SU-DHL-6 (cell line): Measurements from ENCODE around the gene STRBP.
"Not testable (repeated sequence)": the region's sequence is repeated elsewhere in the genome, so short reads cannot be mapped to it uniquely, and the experiment has no call there.

Experiments
- H2AFZ ChIP-seq: fragments of 200-600 bp; sonication (generic); 2 replicates; pipeline ENCODE4 v1.6.1; 2014; ENCODE audit warnings: low read depth, mild to moderate bottlenecking, moderate library complexity, mixed read lengths, antibody characterized with exemption, low read length; ENCODE audit not compliant: severe bottlenecking
- H3F3A ChIP-seq: fragments of 200-600 bp; shearing (Covaris generic); 2 replicates; pipeline ENCODE4 v1.6.0; 2016; ENCODE audit warnings: antibody characterized with exemption, mild to moderate bottlenecking; ENCODE audit not compliant: insufficient read depth
- H3K27ac ChIP-seq: fragments of 200-600 bp; sonication (generic); 2 replicates; pipeline ENCODE4 v1.5.1; 2016; ENCODE audit warnings: low read depth, mild to moderate bottlenecking, low read length, moderate library complexity, mixed read lengths
- H3K27me3 ChIP-seq: fragments of 200-600 bp; sonication (generic), shearing (Covaris generic); 2 replicates; pipeline ENCODE4 v1.6.0; 2014; ENCODE audit warnings: mild to moderate bottlenecking, low read length
- H3K36me3 ChIP-seq: fragments of 200-600 bp; sonication (generic); 2 replicates; pipeline ENCODE4 v1.6.1; 2014; ENCODE audit warnings: mild to moderate bottlenecking, low read length, mixed read lengths
- H3K4me2 ChIP-seq: fragments of 300-600, 200-600 bp; shearing (Covaris generic), sonication (generic); 2 replicates; pipeline ENCODE4 v1.6.0; 2014; ENCODE audit warnings: low read length, low read depth, mild to moderate bottlenecking; ENCODE audit not compliant: poor library complexity, severe bottlenecking
- H3K4me3 ChIP-seq: fragments of 200-600 bp; sonication (generic); 2 replicates; pipeline ENCODE4 v1.5.1; 2014; ENCODE audit warnings: antibody characterized with exemption, low read length, mild to moderate bottlenecking, mixed read lengths; ENCODE audit not compliant: insufficient read depth, poor library complexity, severe bottlenecking
- H3K79me2 ChIP-seq: fragments of 200-600 bp; sonication (generic); 2 replicates; pipeline ENCODE4 v1.6.1; 2014; ENCODE audit warnings: mild to moderate bottlenecking, low read length, moderate library complexity; ENCODE audit not compliant: insufficient read depth
- H3K9ac ChIP-seq: fragments of 200-600 bp; sonication (generic); 2 replicates; pipeline ENCODE4 v1.7.0; 2014; ENCODE audit warnings: mild to moderate bottlenecking, low read length
- H3K9me2 ChIP-seq: fragments of 200-600 bp; sonication (generic); replicated peaks from 2 replicates; pipeline ENCODE4 v1.6.1; 2014; ENCODE audit warnings: low read length; ENCODE audit not compliant: insufficient read depth
- H3K9me3 ChIP-seq: fragments of 200-600 bp; sonication (generic); 2 replicates; pipeline ENCODE4 v1.6.1; 2014; ENCODE audit warnings: low read length, mixed read lengths; ENCODE audit not compliant: insufficient read depth
- H4K20me1 ChIP-seq: fragments of 200-600 bp; sonication (generic); 2 replicates; pipeline ENCODE4 v1.6.1; 2014; ENCODE audit warnings: low read depth, mild to moderate bottlenecking, antibody characterized with exemption, low read length, moderate library complexity, mixed read lengths
- EZH2phosphoT487 ChIP-seq: fragments of 200-600 bp; sonication (generic), shearing (Covaris generic); conservative IDR thresholded peaks from 2 replicates; pipeline ENCODE4 v1.6.1; 2018; ENCODE audit warnings: mild to moderate bottlenecking, antibody characterized with exemption, low read length, moderate library complexity, mixed read lengths
- TF ChIP-seq, protein P1 (sequence below): fragments of 200-600 bp; sonication (generic); IDR thresholded peaks from one replicate; pipeline ENCODE4 v1.5.1; 2017; ENCODE audit warnings: antibody characterized with exemption, mild to moderate bottlenecking, low read length, moderate library complexity; ENCODE audit not compliant: insufficient read depth, poor library complexity, severe bottlenecking

Gene STRBP

DNA sequence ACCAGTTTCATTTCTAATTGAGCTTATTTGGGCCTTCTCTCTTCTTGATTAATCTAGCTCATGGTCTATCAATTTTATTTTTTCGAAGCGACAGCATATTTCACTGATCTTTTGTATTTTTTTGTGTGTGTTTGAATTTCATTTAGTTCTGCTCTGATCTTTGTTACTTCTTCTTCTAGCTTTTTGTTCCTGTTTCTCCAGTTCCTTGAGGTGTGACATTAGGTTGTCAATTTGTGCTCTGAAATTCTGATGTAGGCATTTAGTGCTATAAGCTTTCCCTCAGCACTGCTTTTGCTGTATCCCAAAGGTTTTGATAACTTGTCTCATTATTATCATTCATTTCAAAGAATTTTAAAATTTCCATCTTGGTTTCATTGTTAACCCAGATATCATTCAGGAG is 67.3 kb downstream of the STRBP start:
- Histone ChIP-seq H3K4me3 (no peak overlapping the region), H3K36me3 (peaks cover 7% of the 10 kb centered on the region; the same call in 1 of the 2 replicates), H3K79me2 (peaks cover 95% of the 10 kb centered on the region), H4K20me1 (peaks cover 9% of the 10 kb centered on the region; the same call in 1 of the 2 replicates), H3K27me3 (no peaks in the 10 kb centered on the region), H3K9ac (no peak overlapping the region), H3K4me2 (no peak overlapping the region), H3F3A (0 out of 2 replicates have a peak, but pooled peaks cover 4% of the 10 kb centered on the region), H3K27ac (no peak overlapping the region), H3K9me2 (no peaks in the 10 kb centered on the region), H3K9me3 (no peaks in the 10 kb centered on the region), H2AFZ (no peak overlapping the region)
- TF ChIP-seq, protein P1, sequence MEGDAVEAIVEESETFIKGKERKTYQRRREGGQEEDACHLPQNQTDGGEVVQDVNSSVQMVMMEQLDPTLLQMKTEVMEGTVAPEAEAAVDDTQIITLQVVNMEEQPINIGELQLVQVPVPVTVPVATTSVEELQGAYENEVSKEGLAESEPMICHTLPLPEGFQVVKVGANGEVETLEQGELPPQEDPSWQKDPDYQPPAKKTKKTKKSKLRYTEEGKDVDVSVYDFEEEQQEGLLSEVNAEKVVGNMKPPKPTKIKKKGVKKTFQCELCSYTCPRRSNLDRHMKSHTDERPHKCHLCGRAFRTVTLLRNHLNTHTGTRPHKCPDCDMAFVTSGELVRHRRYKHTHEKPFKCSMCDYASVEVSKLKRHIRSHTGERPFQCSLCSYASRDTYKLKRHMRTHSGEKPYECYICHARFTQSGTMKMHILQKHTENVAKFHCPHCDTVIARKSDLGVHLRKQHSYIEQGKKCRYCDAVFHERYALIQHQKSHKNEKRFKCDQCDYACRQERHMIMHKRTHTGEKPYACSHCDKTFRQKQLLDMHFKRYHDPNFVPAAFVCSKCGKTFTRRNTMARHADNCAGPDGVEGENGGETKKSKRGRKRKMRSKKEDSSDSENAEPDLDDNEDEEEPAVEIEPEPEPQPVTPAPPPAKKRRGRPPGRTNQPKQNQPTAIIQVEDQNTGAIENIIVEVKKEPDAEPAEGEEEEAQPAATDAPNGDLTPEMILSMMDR, result no peak
- no peak for TF ChIP-seq EZH2phosphoT487

DNA sequence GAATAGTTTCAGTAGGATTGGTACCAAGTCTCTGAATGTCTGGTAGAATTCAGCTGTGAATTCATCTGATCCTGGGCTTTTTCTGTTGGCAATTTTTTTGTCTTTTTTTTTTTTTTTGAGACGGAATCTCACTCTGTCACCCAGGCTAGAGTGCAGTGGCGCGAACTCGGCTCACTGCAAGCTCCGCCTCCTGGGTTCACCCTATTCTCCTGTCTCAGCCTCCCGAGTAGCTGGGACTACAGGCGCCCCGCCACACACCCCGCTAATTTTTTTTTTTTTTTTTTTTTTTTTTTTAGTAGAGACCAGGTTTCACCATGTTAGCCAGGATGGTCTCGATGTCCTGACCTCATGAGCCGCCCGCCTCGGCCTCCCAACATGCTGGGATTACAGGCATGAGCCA is 67.9 kb downstream of the STRBP start:
- not testable (repeated sequence) for H3K9me2 ChIP-seq, H3K4me3 ChIP-seq, H3K36me3 ChIP-seq, H3K9me3 ChIP-seq, H3F3A ChIP-seq, H3K9ac ChIP-seq, H3K27ac ChIP-seq, H2AFZ ChIP-seq, H4K20me1 ChIP-seq, H3K27me3 ChIP-seq, H3K4me2 ChIP-seq
- peaks cover 95% of the 10 kb centered on the region for H3K79me2 ChIP-seq

DNA sequence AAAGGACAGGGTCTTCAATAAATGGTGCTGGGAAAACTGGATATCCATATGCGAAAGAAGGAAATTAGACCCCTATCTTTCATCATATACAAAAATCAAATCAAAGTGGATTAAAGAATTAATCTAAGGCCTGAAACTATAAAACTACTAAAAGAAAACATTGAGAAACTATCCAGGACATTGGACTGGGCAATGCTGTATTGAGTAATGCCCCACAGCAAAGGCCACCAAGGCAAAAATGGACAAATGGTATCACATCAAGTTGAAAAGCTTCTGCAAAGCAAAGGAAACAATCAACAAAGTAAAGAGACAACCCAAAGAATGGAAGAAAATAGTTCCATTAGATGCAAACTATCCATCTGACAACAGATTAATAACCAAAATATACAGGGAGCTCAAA is 72.3 kb downstream of the STRBP start:
- Histone ChIP-seq H3K27me3 (no peaks in the 10 kb centered on the region), H3K27ac (no peak overlapping the region), H3K9ac (no peak overlapping the region), H2AFZ (no peak overlapping the region), H3K4me2 (no peak overlapping the region), H3K36me3 (no peaks in the 10 kb centered on the region), H3F3A (0 out of 2 replicates have a peak, but pooled peaks cover 11% of the 10 kb centered on the region), H3K9me3 (no peaks in the 10 kb centered on the region), H4K20me1 (no peaks in the 10 kb centered on the region), H3K9me2 (no peaks in the 10 kb centered on the region), H3K79me2 (peaks cover 98% of the 10 kb centered on the region), H3K4me3 (no peak overlapping the region)
- TF ChIP-seq EZH2phosphoT487, result no peak
- TF ChIP-seq, protein P1, result no peak

DNA sequence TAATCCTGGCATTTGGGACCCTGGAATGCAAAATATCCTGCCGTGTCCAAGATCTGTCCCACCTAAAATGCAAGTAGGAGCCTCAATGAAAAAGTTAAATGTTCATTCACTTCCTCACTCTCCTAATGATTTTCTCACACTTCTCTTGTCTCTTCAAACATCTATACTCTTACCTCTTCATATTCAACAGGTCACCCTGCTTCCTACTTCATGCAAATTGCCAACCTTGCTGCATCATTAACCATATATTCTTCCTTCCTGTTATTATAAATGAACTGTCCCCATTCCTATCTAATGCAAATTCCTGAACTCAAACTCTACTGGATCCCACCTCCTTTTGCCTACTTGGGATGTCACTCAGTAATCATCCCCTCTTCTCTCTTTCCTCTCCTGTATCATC is 74.4 kb downstream of the STRBP start:
- H3K4me2 ChIP-seq, result no peak overlapping the region
- peak overlapping the region; percentile 12; the same call in 1 of the 2 replicates for H3K27ac ChIP-seq
- TF ChIP-seq, protein P1, result no peak
- TF ChIP-seq EZH2phosphoT487, result no peak
- H4K20me1 ChIP-seq, result no peaks in the 10 kb centered on the region
- H3F3A ChIP-seq, result 0 out of 2 replicates have a peak, but pooled peaks cover 11% of the 10 kb centered on the region
- peaks cover 96% of the 10 kb centered on the region for H3K79me2 ChIP-seq
- H3K27me3 ChIP-seq, result no peaks in the 10 kb centered on the region
- H3K36me3 ChIP-seq, result peaks cover 5% of the 10 kb centered on the region; the same call in 1 of the 2 replicates
- no peaks in the 10 kb centered on the region for H3K9me3 ChIP-seq
- H3K4me3 ChIP-seq, result no peak overlapping the region
- no peak overlapping the region for H3K9ac ChIP-seq
- no peaks in the 10 kb centered on the region for H3K9me2 ChIP-seq
- no peak overlapping the region for H2AFZ ChIP-seq
